TTC549 (cell line): Measurements from ENCODE around the gene BCL2L11.
"Not testable (repeated sequence)": the region's sequence is repeated elsewhere in the genome, so short reads cannot be mapped to it uniquely, and the experiment has no call there.

ENCODE experiments used
- FAIRE-seq: peaks from 2 replicates; lab custom pipeline; 2012; peaks lifted over from hg19 to GRCh38; lab: Jason Lieb, UNC

BCL2L11 gene, protein sequence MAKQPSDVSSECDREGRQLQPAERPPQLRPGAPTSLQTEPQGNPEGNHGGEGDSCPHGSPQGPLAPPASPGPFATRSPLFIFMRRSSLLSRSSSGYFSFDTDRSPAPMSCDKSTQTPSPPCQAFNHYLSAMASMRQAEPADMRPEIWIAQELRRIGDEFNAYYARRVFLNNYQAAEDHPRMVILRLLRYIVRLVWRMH

GRCh38 chr2:111120253-111121027 is at the start of gene BCL2L11:
Gene BCL2L11, plus strand, starts transcription at chr2:111120914. Its CDS starts 2,832 bp downstream, at chr2:111123746.
- no peak for FAIRE-seq

GRCh38 chr2:111071600-111072171 is 49.0 kb upstream of the BCL2L11 start:
- FAIRE-seq: no peak

GRCh38 chr2:111072220-111072871 is 48.4 kb upstream of the BCL2L11 start:
- FAIRE-seq: no peak

DNA sequence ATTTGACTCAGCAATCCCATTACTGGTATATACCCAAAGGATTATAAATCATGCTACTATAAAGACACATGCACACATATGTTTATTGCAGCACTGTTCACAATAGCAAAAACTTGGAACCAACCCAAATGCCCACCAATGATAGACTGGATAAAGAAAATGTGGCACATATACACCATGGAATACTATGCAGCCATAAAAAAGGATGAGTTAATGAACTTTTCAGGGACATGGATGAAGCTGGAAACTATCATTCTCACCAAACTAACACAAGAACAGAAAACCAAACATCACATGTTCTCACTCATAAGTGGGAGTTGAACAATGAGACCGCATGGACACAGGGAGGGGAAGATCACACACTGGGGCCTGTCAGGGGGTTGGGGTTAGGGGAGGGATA is 38.1 kb upstream of the BCL2L11 start:
- not testable (repeated sequence) for FAIRE-seq

- no peak for FAIRE-seq
Measured at GRCh38 chr2:111091811-111092211, 28.9 kb upstream of the BCL2L11 start.

DNA sequence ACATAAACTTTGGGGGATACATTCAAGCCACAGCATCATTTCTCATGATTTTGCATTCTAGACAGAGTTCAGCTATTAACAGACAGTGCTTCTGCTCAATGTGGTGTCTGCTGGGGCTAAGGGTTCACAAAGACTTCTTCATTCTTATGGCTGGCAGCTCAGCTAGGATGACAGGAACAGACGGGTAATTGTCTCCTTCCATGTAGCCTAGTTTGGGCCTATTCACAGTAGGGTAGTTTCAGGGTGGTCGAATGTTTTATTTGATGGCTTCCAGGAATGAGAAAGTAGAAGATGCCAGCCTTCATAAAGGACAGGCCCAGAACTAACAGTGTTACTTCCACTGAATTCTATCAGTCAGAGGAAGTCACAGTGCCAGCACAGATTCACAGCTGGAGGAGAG is 26.0 kb upstream of the BCL2L11 start:
- no peak for FAIRE-seq

- no peak for FAIRE-seq
Measured at GRCh38 chr2:111095434-111095833, 25.3 kb upstream of the BCL2L11 start.

DNA sequence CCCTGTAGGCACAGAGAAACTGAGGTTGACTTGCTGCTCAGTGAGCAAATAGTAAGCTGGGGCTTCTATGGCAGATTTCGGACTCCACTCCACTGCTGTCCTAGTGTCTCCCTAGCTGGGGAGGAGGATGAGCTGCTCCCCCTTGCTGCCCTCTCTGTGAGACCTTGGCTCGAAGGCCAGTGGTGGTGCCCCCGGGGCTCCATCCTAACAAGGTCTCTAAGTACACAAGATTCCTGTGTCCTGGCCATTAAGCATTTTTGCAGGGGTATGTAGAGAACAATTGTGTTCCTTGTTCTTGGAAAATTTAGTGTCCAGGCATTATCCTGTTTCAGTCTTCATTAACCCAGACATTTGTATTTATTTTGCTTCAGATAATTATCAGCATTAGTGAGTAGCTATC is 21.3 kb upstream of the BCL2L11 start:
- FAIRE-seq: no peak

- FAIRE-seq: no peak
Measured at GRCh38 chr2:111100087-111100764, 20.5 kb upstream of the BCL2L11 start.

GRCh38 chr2:111100765-111101162 is 19.9 kb upstream of the BCL2L11 start:
- FAIRE-seq: no peak

- no peak for FAIRE-seq
Measured at GRCh38 chr2:111101592-111101991, 19.1 kb upstream of the BCL2L11 start.

- FAIRE-seq: no peak
Measured at GRCh38 chr2:111102216-111102615, 18.5 kb upstream of the BCL2L11 start.

DNA sequence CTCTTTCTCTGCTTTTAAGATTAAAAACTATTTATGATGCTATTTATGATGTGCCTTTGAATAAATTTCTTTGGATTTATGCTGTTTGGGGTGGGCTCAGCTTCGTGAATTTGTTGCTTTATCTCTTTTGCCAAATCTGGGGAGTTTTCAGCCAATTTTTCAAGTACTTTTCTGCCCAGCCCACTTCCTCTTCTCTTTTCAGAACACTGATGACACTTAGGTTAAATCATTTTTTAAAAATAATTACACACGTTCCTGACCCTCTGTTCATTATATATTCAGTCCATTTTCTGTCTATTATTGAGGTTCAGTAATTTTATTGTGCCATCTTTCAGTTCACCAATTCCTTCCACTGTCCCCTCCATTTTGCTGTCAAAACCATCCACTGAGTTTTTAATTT is 14.8 kb upstream of the BCL2L11 start:
- FAIRE-seq: no peak

- no peak for FAIRE-seq
Measured at GRCh38 chr2:111106706-111107105, 14.0 kb upstream of the BCL2L11 start.

GRCh38 chr2:111108745-111109271 is 11.9 kb upstream of the BCL2L11 start:
- no peak for FAIRE-seq

DNA sequence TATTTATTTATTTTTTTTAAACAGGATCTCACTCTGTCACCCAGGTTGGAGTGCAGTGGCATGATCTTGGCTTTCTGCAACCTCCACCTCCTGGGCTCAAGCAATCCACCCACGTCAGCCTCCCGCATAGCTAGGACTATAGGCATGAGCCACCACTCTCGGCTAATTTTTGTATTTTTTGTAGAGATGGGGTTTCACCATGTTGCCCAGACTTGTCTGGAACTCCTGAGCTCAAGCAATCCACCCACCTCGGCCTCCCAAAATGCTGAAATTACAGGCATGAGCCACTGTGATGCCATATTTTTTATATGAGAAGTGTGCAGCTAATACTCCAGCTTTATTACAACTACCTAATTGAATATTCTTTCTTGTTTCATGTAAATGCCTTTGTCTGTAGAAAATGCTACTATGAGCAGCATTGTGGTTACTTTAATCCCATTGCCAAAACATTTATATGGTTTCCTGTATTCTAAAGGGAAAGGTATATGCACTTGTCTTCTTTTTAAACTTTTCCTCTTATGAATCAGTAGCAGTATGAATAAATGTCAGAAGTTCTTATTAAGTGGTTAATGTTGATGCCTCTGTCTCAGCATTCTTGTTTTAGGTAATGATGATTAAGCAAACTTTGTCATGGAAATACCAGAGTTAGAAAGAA is 9.5 kb upstream of the BCL2L11 start:
- no peak for FAIRE-seq

GRCh38 chr2:111113838-111114237 is 6.9 kb upstream of the BCL2L11 start:
- FAIRE-seq: no peak

- FAIRE-seq: no peak
Measured at GRCh38 chr2:111116011-111116746, 4.5 kb upstream of the BCL2L11 start.

DNA sequence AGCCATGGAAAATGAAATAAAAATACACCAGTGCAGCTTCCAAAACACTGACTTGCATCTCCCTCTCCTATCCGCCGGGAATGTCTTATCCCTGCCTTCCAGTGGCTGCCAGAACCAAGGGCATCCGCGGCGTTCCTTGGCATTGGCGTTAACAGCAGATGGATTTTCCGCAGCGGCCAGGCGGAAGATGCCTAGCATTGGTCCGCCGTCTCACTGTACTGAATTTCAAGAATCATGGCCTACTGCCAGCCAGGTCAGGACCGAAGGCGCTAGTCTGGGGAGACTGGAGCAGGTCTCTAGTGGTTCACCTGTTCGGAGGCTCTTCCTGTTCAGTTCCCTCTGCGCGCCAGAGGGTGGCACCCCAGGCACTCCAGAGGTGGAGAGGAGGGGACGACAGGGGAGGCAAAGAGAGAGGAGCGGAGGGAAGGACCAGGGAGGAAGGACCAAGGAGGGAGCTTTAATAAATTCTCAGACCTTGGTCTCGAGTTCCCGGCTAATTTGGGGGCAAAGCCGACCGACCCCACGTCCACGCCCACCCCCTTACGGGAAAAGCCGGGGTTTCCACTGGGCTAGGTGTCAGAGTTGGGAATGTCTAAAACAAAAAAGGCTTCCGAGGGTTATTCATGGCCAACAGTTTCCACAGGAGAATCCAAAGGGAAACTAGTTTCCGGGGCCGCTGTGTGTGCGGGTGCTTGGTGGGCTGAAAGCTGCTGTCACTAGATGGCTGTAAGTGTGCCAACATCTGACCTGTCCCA is 3.7 kb upstream of the BCL2L11 start:
- no peak for FAIRE-seq
